Stimulated activated CD8-positive, alpha-beta memory T cell treated with anti-CD3 and anti-CD28 coated beads, Interleukin-12 subunit alpha, Interleukin-12 subunit beta, amount 100 ng/mL, for 24 hours (primary cell): ENCODE results near the gene PLPPR1.

Experiments
- DNase-seq: peaks from one replicate; pipeline ENCODE4 v3.0.0-alpha.2; 2020; ENCODE audit errors: extremely low read depth

PLPPR1 gene

GRCh38 chr9:101341958-101342357 lies 313.4 kb downstream of the PLPPR1 start:
- DNase-seq: no peak

- DNase-seq: no peak
These were observed 314.1 kb downstream of the PLPPR1 start for GRCh38 chr9:101342595-101342994.

GRCh38 chr9:101350285-101350684 lies 321.8 kb downstream of the PLPPR1 start:
- DNase-seq: no peak

- no peak for DNase-seq
These were observed 324.5 kb downstream of the PLPPR1 start for GRCh38 chr9:101352892-101353463.

GRCh38 chr9:101353683-101354082 lies 325.2 kb downstream of the PLPPR1 start:
- DNase-seq: no peak

GRCh38 chr9:101354143-101354764 lies 325.7 kb downstream of the PLPPR1 start:
- no peak for DNase-seq

- DNase-seq: no peak
These were observed 326.5 kb downstream of the PLPPR1 start for GRCh38 chr9:101354765-101355708.

GRCh38 chr9:101356619-101357018 lies 328.1 kb downstream of the PLPPR1 start:
- DNase-seq: no peak

- DNase-seq: no peak
These were observed 331.2 kb downstream of the PLPPR1 start for GRCh38 chr9:101359679-101360078.

- DNase-seq: no peak
These were observed 332.1 kb downstream of the PLPPR1 start for GRCh38 chr9:101360647-101361046.

GRCh38 chr9:101362450-101362849 lies 333.9 kb downstream of the PLPPR1 start:
- no peak for DNase-seq

GRCh38 chr9:101365181-101365580 lies 336.7 kb downstream of the PLPPR1 start:
- no peak for DNase-seq

- DNase-seq: no peak
These were observed 337.7 kb downstream of the PLPPR1 start for GRCh38 chr9:101366038-101366756.

GRCh38 chr9:101367323-101367722 lies 338.8 kb downstream of the PLPPR1 start:
- DNase-seq: no peak

- no peak for DNase-seq
These were observed 340.8 kb downstream of the PLPPR1 start for GRCh38 chr9:101369286-101369685.

GRCh38 chr9:101369884-101370531 lies 341.5 kb downstream of the PLPPR1 start:
- no peak for DNase-seq

- no peak for DNase-seq
These were observed 343.3 kb downstream of the PLPPR1 start for GRCh38 chr9:101371813-101372212.

GRCh38 chr9:101372327-101373118 lies 344.0 kb downstream of the PLPPR1 start:
- DNase-seq: no peak
